Suprapubic skin (tissue), 4 donors: Measurements from ENCODE around the gene E4F1. TPM values are rescaled to one million over a fixed set of nuclear protein-coding genes. Genes with fewer than 3 reads are reported as not detected.

Source experiments
- DNase-seq, 2 donors: peaks; one replicate each; pipeline ENCODE4 v3.0.0-alpha.2; 2019; ENCODE audit warnings: low spot score in 2 of 2
- H3K27ac ChIP-seq: fragments of 200-600 bp; sonication (generic); one replicate; pipeline ENCODE4 v1.5.1; 2019
- H3K27me3 ChIP-seq: fragments of 200-600 bp; sonication (generic); one replicate; pipeline ENCODE4 v1.5.1; 2019
- H3K36me3 ChIP-seq: fragments of 200-600 bp; sonication (generic); one replicate; pipeline ENCODE4 v1.5.1; 2019
- H3K4me1 ChIP-seq: fragments of 200-600 bp; sonication (generic); one replicate; pipeline ENCODE4 v1.5.1; 2019
- H3K4me3 ChIP-seq: fragments of 200-600 bp; sonication (generic); one replicate; pipeline ENCODE4 v1.5.1; 2019; ENCODE audit warnings: mild to moderate bottlenecking
- H3K9me3 ChIP-seq: fragments of 200-600 bp; sonication (generic); one replicate; pipeline ENCODE4 v1.5.1; 2019
- CTCF ChIP-seq, 2 donors: fragments of 200-600 bp in 1 of 2; fragments of 450-650 bp in 1 of 2; sonication (generic) in 1 of 2; IDR thresholded peaks; one replicate each; pipeline ENCODE4 v1.5.1; 2016 to 2019; ENCODE audit warnings: antibody characterized with exemption in 2 of 2, mild to moderate bottlenecking in 1 of 2, moderate library complexity in 1 of 2
- EP300 ChIP-seq: sonication (generic); formaldehyde crosslinking; IDR thresholded peaks from one replicate; pipeline ENCODE4 v1.6.1; 2017; ENCODE audit warnings: antibody characterized with exemption
- POLR2A ChIP-seq, 2 donors: fragments of 450-650 bp; IDR thresholded peaks; one replicate each; pipeline ENCODE4 v1.6.1; 2017; ENCODE audit warnings: antibody characterized with exemption in 2 of 2, mild to moderate bottlenecking in 2 of 2, moderate library complexity in 2 of 2
- POLR2AphosphoS5 ChIP-seq, 3 donors: sonication (generic); formaldehyde crosslinking; IDR thresholded peaks; one replicate each; pipeline ENCODE4 v1.6.1; 2017; ENCODE audit warnings: antibody characterized with exemption in 3 of 3
- whole genome bisulfite sequencing: methylation state at CpG from one replicate; pipeline ENCODE4 v1.1.5; 2018; 5-methylcytosine and 5-hydroxymethylcytosine counted together
- total RNA-seq, 4 donors: library from RNA; depleted of rRNA; stranded (reverse); fragments of >200 nt; gene quantifications; one replicate each; pipeline ENCODE4 v1.1.0, GENCODE V29; 2016

The E4F1 gene
- total RNA-seq, 4 donors from 2014 or later: 42.1 to 79.3 (median 54.2) TPM

- peaks cover 24% of the 10 kb centered on the region for H3K36me3 ChIP-seq
- 90% methylated on average over 16 of the region's 35 CpGs for WGBS
These were observed 61.6 kb downstream of the E4F1 start for GRCh38 chr16:2284797-2285576.

More at GRCh38 chr16:2284797-2285576, 61.6 kb downstream of the E4F1 start:
- TF ChIP-seq EP300 (no peak), CTCF (IDR thresholded peaks at IDR 0.05) (no peak), POLR2AphosphoS5 (IDR thresholded peaks at IDR 0.05) (no peak), POLR2A (IDR thresholded peaks at IDR 0.05) (no peak)
- Histone ChIP-seq H3K4me3 (no peak overlapping the region), H3K4me1 (no peaks in the 10 kb centered on the region), H3K27me3 (no peaks in the 10 kb centered on the region), H3K9me3 (no peaks in the 10 kb centered on the region), H3K27ac (no peak overlapping the region)
- no peak for DNase-seq

Other genes starting within 250 kb of the E4F1 start
- 1 to 10 TPM in 3 of 4 donors, not detected in 1; 1.1 to 3.1 (median 2.0) TPM for gene NOXO1, start 242.1 kb upstream of the E4F1 start, total RNA-seq
- 10 to 100 TPM in 1 of 4 donors, 1 to 10 TPM in 3; 7.0 to 11.2 (median 9.5) TPM for gene GFER, start 239.4 kb upstream of the E4F1 start, total RNA-seq
- gene SYNGR3, start 233.6 kb upstream of the E4F1 start, total RNA-seq: 1 to 10 TPM in 1 of 4 donors, under 1 TPM in 2, not detected in 1; 0.42 to 1.7 (median 0.60) TPM
- 100 to 1,000 TPM in 1 of 4 donors, 10 to 100 TPM in 3; 69.4 to 103 (median 84.0) TPM for gene ZNF598, start 213.8 kb upstream of the E4F1 start, total RNA-seq
- 1 to 10 TPM in 2 of 4 donors, under 1 TPM in 1, not detected in 1; 0.65 to 5.6 (median 3.0) TPM for gene NPW, start 203.8 kb upstream of the E4F1 start, total RNA-seq
- 10 to 100 TPM; 13.8 to 36.5 (median 21.8) TPM for gene NHERF2, start 196.7 kb upstream of the E4F1 start, total RNA-seq
- gene NTHL1, start 175.8 kb upstream of the E4F1 start, total RNA-seq: 10 to 100 TPM; 15.9 to 40.5 (median 20.9) TPM
- 100 to 1,000 TPM; 103 to 193 (median 143) TPM for gene TSC2, start 175.6 kb upstream of the E4F1 start, total RNA-seq
- 100 to 1,000 TPM; 209 to 446 (median 293) TPM for gene PKD1, start 87.7 kb upstream of the E4F1 start, total RNA-seq
- 1 to 10 TPM in 3 of 4 donors, under 1 TPM in 1; 0.64 to 3.0 (median 1.4) TPM for gene RAB26, start 75.0 kb upstream of the E4F1 start, total RNA-seq
- gene TRAF7, start 67.8 kb upstream of the E4F1 start, total RNA-seq: 10 to 100 TPM; 53.4 to 74.7 (median 66.5) TPM
- gene CASKIN1, start 27.0 kb upstream of the E4F1 start, total RNA-seq: 1 to 10 TPM in 1 of 4 donors, under 1 TPM in 3; 0.49 to 1.5 (median 0.78) TPM
- 10 to 100 TPM; 52.3 to 69.5 (median 55.1) TPM for gene MLST8, start 18.1 kb upstream of the E4F1 start, total RNA-seq
- 1 to 10 TPM; 2.2 to 10.0 (median 3.2) TPM for gene BRICD5, start 12.7 kb upstream of the E4F1 start, total RNA-seq
- 1 to 10 TPM; 6.8 to 9.5 (median 7.6) TPM for gene PGP, start 8.8 kb upstream of the E4F1 start, total RNA-seq
- gene DNASE1L2, start 12.9 kb downstream of the E4F1 start, total RNA-seq: 10 to 100 TPM; 17.0 to 72.6 (median 42.8) TPM
- 10 to 100 TPM; 28.4 to 65.3 (median 47.2) TPM for gene ECI1, start 28.0 kb downstream of the E4F1 start, total RNA-seq
- 100 to 1,000 TPM; 119 to 151 (median 146) TPM for gene RNPS1, start 44.5 kb downstream of the E4F1 start, total RNA-seq
- 10 to 100 TPM in 2 of 4 donors, 1 to 10 TPM in 2; 6.8 to 17.9 (median 11.0) TPM for gene ABCA3, start 117.1 kb downstream of the E4F1 start, total RNA-seq
- gene CCNF, start 205.9 kb downstream of the E4F1 start, total RNA-seq: 10 to 100 TPM in 2 of 4 donors, 1 to 10 TPM in 2; 6.8 to 12.4 (median 10.1) TPM
- gene TEDC2, start 236.5 kb downstream of the E4F1 start, total RNA-seq: 1 to 10 TPM in 3 of 4 donors, not detected in 1; 1.4 to 2.2 (median 1.6) TPM
- not detected for gene NTN3, start 247.7 kb downstream of the E4F1 start, total RNA-seq